AG04449 (cell line): ENCODE data around the gene GLI1.

Experiments
- CTCF ChIA-PET: fragments of 350-600 bp; formaldehyde crosslinking; extraction: SDS; loops from one replicate; lab custom pipeline; 2021; ENCODE audit warnings: antibody characterized with exemption; lab: Yijun Ruan, JAX
- POLR2A ChIA-PET: fragments of 400-600, 350-600 bp; formaldehyde crosslinking; extraction: SDS; loops from one replicate; lab custom pipeline; 2020; ENCODE audit warnings: antibody characterized with exemption, inconsistent platforms; lab: Yijun Ruan, JAX
- DNase-seq: peaks from one replicate; pipeline ENCODE4 v3.0.0-alpha.2; 2010; ENCODE audit warnings: low read depth, low spot score
- H3K4me3 ChIP-seq: 2 replicates; pipeline ENCODE4 v1.5.1; 2011; ENCODE audit warnings: low read depth, mild to moderate bottlenecking, control low read depth, low read length
- CTCF ChIP-seq: IDR thresholded peaks from one replicate; pipeline ENCODE4 v1.5.1; 2011; ENCODE audit warnings: mild to moderate bottlenecking, moderate library complexity, low read length, control low read depth, inconsistent platforms; ENCODE audit not compliant: insufficient read depth; ENCODE audit errors: missing control alignments

GLI1 gene

GRCh38 chr12:57461276-57461916, 1.8 kb downstream of the GLI1 start:
- CTCF ChIA-PET, result interaction anchor here (1.0 to 19.6 kb wide), 13 partner anchors 7 to 343 kb away, joined by 3 to 880 read pairs (median 4); partner anchors contain the start of genes ARHGAP9, INHBE, MARS1 and STAC3
- no peak for DNase-seq
- POLR2A ChIA-PET, result interaction anchor here (0.9 kb wide), 1 partner anchor 59 kb away, joined by 3 read pairs; the partner anchor contains the start of gene DDIT3
- peak overlapping the region; percentile 77 for H3K4me3 ChIP-seq
- TF ChIP-seq CTCF, result no peak

GRCh38 chr12:57461917-57462250, 2.3 kb downstream of the GLI1 start:
- no peak for TF ChIP-seq CTCF
- POLR2A ChIA-PET, result interaction anchor here (0.9 kb wide), 1 partner anchor 59 kb away, joined by 3 read pairs; the partner anchor contains the start of gene DDIT3
- DNase-seq, result no peak
- CTCF ChIA-PET, result interaction anchor here (0.6 to 19.6 kb wide), 20 partner anchors 8 to 344 kb away, joined by 3 to 880 read pairs (median 4); partner anchors contain the start of genes ARHGAP9, INHBE, MARS1 and STAC3
- peak overlapping the region; percentile 77 for H3K4me3 ChIP-seq

GRCh38 chr12:57462251-57462911, 2.8 kb downstream of the GLI1 start:
- peak overlapping the region; percentile 77 for H3K4me3 ChIP-seq
- DNase-seq, result no peak
- TF ChIP-seq CTCF, result peak; percentile 99
- POLR2A ChIA-PET, result interaction anchor here (1.1 kb wide), 2 partner anchors 9 to 10 kb away, joined by 3 to 4 read pairs; no protein-coding TSS in a partner anchor
- CTCF ChIA-PET, result interaction anchor here (0.6 to 19.6 kb wide), 22 partner anchors 8 to 344 kb away, joined by 3 to 880 read pairs (median 4); partner anchors contain the start of genes ARHGAP9, INHBE, MARS1 and STAC3

- no peak for DNase-seq
- no peak overlapping the region; the same call in 1 of the 2 replicates for H3K4me3 ChIP-seq
- ChIA-PET POLR2A (interaction anchor here (1.1 kb wide), 2 partner anchors 9 to 11 kb away, joined by 3 to 4 read pairs; no protein-coding TSS in a partner anchor), CTCF (interaction anchor here (0.8 to 19.6 kb wide), 17 partner anchors 9 to 345 kb away, joined by 3 to 880 read pairs (median 4); partner anchors contain the start of genes ARHGAP9, INHBE, MARS1 and STAC3)
- no peak for TF ChIP-seq CTCF
Measured at GRCh38 chr12:57462912-57463253, 3.3 kb downstream of the GLI1 start.

GRCh38 chr12:57464569-57464968, 5.0 kb downstream of the GLI1 start:
- CTCF ChIA-PET, result interaction anchor here (6.1 to 19.6 kb wide), 3 partner anchors 10 to 209 kb away, joined by 59 to 880 read pairs (median 321); partner anchors contain the start of genes ARHGAP9, INHBE, MARS1 and STAC3
- no peak overlapping the region for H3K4me3 ChIP-seq
- POLR2A ChIA-PET, result interaction anchor here (0.8 kb wide), 1 partner anchor 153 kb away, joined by 4 read pairs; no protein-coding TSS in a partner anchor
- no peak for TF ChIP-seq CTCF
- DNase-seq, result no peak
